DND-41 (cell line): ENCODE results near the gene DAGLA.

ENCODE experiments used
- ATAC-seq: fragments of 200-7000 bp; cut with Tn5 transposase; 3 replicates; pipeline ENCODE4 v1.9.1; 2021; ENCODE audit warnings: low read depth; ENCODE audit not compliant: insufficient read depth
- DNase-seq: peaks from one replicate; pipeline ENCODE4 v3.0.0-alpha.2; 2020
- H2AFZ ChIP-seq: 2 replicates; pipeline ENCODE4 v1.6.0; 2012; ENCODE audit warnings: low read depth, low read length
- H3K27ac ChIP-seq: 2 replicates; pipeline ENCODE4 v1.5.1; 2012; ENCODE audit warnings: low read length, inconsistent platforms
- H3K27me3 ChIP-seq: fragments of 200-600 bp; sonication (generic); 2 replicates; pipeline ENCODE4 v1.6.0; 2012; ENCODE audit warnings: low read length, mild to moderate bottlenecking, inconsistent platforms; ENCODE audit not compliant: insufficient read depth, poor library complexity
- H3K36me3 ChIP-seq: 2 replicates; pipeline ENCODE4 v1.5.1; 2012; ENCODE audit warnings: low read length, inconsistent platforms; ENCODE audit not compliant: insufficient read depth
- H3K4me1 ChIP-seq: 2 replicates; pipeline ENCODE4 v1.5.1; 2012; ENCODE audit warnings: mild to moderate bottlenecking, low read length; ENCODE audit not compliant: insufficient read depth
- H3K4me2 ChIP-seq: 2 replicates; pipeline ENCODE4 v1.6.0; 2012; ENCODE audit warnings: mild to moderate bottlenecking, moderate library complexity, low read length, inconsistent platforms; ENCODE audit not compliant: insufficient read depth
- H3K4me3 ChIP-seq, 2 experiments: fragments of 200-600 bp in 1 of 2; shearing (Covaris generic) in 1 of 2; 2 replicates each; pipeline ENCODE4 v1.5.1; 2012 to 2016; ENCODE audit warnings: inconsistent platforms in 2 of 2, low read length in 2 of 2, mild to moderate bottlenecking in 2 of 2, low read depth in 1 of 2, moderate library complexity in 1 of 2
- H3K79me2 ChIP-seq: 2 replicates; pipeline ENCODE4 v1.6.0; 2012; ENCODE audit warnings: low read length, inconsistent platforms; ENCODE audit not compliant: insufficient read depth
- H3K9ac ChIP-seq: 2 replicates; pipeline ENCODE4 v1.6.0; 2012; ENCODE audit warnings: low read depth, mild to moderate bottlenecking, inconsistent platforms, low read length, moderate library complexity
- H3K9me3 ChIP-seq: 2 replicates; pipeline ENCODE4 v1.5.1; 2012; ENCODE audit warnings: low read length, moderate library complexity, mild to moderate bottlenecking, inconsistent platforms; ENCODE audit not compliant: insufficient read depth, severe bottlenecking
- H4K20me1 ChIP-seq: 2 replicates; pipeline ENCODE4 v1.6.0; 2012; ENCODE audit warnings: low read length; ENCODE audit not compliant: insufficient read depth
- EZH2 ChIP-seq: IDR thresholded peaks from 3 replicates; pipeline ENCODE4 v1.6.1; 2012; ENCODE audit warnings: borderline replicate concordance, low read depth, mild to moderate bottlenecking, moderate library complexity, low read length, inconsistent platforms; ENCODE audit not compliant: severe bottlenecking
- TF ChIP-seq, protein P1 (sequence below): IDR thresholded peaks from 2 replicates; pipeline ENCODE4 v1.5.1; 2012; ENCODE audit warnings: borderline replicate concordance, low read length, moderate library complexity, mild to moderate bottlenecking; ENCODE audit not compliant: poor library complexity, severe bottlenecking; ENCODE audit errors: extremely low read depth

DAGLA gene

DNA sequence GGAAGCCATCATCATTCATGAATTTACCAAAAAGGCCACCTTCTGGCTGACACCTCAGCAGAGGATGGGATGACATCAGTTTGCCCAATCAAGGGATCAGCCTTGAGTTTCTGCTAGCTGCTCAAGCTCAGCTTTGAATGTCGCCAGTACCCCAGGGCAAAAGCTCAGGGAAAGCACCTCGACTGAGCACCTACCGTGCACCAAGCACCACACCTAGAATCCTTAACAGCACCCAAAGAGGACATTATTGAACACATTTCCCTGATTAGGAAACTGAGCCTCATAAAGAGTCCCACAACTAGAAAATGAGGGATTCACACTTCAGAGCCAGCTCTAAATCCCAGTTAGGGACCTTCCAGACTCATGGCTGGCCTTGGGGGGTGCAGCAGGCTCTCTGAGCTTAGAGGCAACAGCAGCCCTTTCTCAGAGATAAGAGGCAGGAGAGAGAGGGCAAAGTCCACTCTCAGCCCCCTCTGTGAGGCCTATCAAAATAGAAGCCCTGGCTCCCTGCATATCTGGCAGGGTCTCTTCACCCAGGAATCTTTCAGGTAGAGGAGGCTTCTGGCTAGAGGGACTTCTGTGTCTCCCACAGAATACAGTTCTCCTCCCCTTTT is 13.4 kb upstream of the DAGLA start:
- no peak overlapping the region for H3K4me3 ChIP-seq
- no peak overlapping the region for H3K4me2 ChIP-seq
- no peaks in the 10 kb centered on the region for H3K36me3 ChIP-seq
- H3K27me3 ChIP-seq, result peaks cover 5% of the 10 kb centered on the region
- no peaks in the 10 kb centered on the region for H3K9me3 ChIP-seq
- H4K20me1 ChIP-seq, result no peaks in the 10 kb centered on the region
- no peaks in the 10 kb centered on the region for H3K4me1 ChIP-seq
- ATAC-seq (no peak), DNase-seq (no peak)
- H3K79me2 ChIP-seq, result no peaks in the 10 kb centered on the region
- no peak overlapping the region for H3K9ac ChIP-seq
- no peak overlapping the region for H3K27ac ChIP-seq
- H2AFZ ChIP-seq, result no peak overlapping the region
- TF ChIP-seq, protein P1, sequence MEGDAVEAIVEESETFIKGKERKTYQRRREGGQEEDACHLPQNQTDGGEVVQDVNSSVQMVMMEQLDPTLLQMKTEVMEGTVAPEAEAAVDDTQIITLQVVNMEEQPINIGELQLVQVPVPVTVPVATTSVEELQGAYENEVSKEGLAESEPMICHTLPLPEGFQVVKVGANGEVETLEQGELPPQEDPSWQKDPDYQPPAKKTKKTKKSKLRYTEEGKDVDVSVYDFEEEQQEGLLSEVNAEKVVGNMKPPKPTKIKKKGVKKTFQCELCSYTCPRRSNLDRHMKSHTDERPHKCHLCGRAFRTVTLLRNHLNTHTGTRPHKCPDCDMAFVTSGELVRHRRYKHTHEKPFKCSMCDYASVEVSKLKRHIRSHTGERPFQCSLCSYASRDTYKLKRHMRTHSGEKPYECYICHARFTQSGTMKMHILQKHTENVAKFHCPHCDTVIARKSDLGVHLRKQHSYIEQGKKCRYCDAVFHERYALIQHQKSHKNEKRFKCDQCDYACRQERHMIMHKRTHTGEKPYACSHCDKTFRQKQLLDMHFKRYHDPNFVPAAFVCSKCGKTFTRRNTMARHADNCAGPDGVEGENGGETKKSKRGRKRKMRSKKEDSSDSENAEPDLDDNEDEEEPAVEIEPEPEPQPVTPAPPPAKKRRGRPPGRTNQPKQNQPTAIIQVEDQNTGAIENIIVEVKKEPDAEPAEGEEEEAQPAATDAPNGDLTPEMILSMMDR, result no peak
- no peak for TF ChIP-seq EZH2

- Histone ChIP-seq H3K27me3 (peaks cover 5% of the 10 kb centered on the region), H2AFZ (no peak overlapping the region), H3K27ac (no peak overlapping the region), H3K4me2 (no peak overlapping the region), H3K36me3 (no peaks in the 10 kb centered on the region), H3K9ac (no peak overlapping the region), H3K79me2 (no peaks in the 10 kb centered on the region), H3K9me3 (no peaks in the 10 kb centered on the region), H3K4me3 (no peak overlapping the region), H3K4me1 (no peaks in the 10 kb centered on the region), H4K20me1 (no peaks in the 10 kb centered on the region)
- TF ChIP-seq, protein P1, result no peak
- no peak for TF ChIP-seq EZH2
- DNase-seq, result no peak
- no peak for ATAC-seq
Observed at GRCh38 chr11:61667684-61668305, 12.4 kb upstream of the DAGLA start.

GRCh38 chr11:61669417-61669816 is 10.8 kb upstream of the DAGLA start:
- no peaks in the 10 kb centered on the region for H3K79me2 ChIP-seq
- H3K4me2 ChIP-seq, result no peak overlapping the region
- H2AFZ ChIP-seq, result no peak overlapping the region
- TF ChIP-seq, protein P1, result no peak
- TF ChIP-seq EZH2, result no peak
- ATAC-seq, result no peak
- H3K9me3 ChIP-seq, result no peaks in the 10 kb centered on the region
- H4K20me1 ChIP-seq, result no peaks in the 10 kb centered on the region
- no peak for DNase-seq
- H3K4me3 ChIP-seq, result no peak overlapping the region
- no peak overlapping the region for H3K27ac ChIP-seq
- no peaks in the 10 kb centered on the region for H3K36me3 ChIP-seq
- H3K4me1 ChIP-seq, result no peaks in the 10 kb centered on the region
- peaks cover 5% of the 10 kb centered on the region for H3K27me3 ChIP-seq
- no peak overlapping the region for H3K9ac ChIP-seq
